H1 (cell line): ENCODE data around the gene VPS11. TPM values are rescaled to one million over a fixed set of nuclear protein-coding genes. Genes with fewer than 3 reads are reported as not detected.

Source experiments
- CTCF ChIA-PET: fragments of 300-600 bp; sonication (Branson Sonifier 250); formaldehyde crosslinking; loops from one replicate; lab custom pipeline; 2021; ENCODE audit not compliant: partially characterized antibody; lab: Charles Lee
- POLR2A ChIA-PET: fragments of 300-600 bp; sonication (Branson Sonifier 250); formaldehyde crosslinking; loops from one replicate; lab custom pipeline; 2021; ENCODE audit warnings: inconsistent platforms; ENCODE audit not compliant: partially characterized antibody; lab: Charles Lee
- DNase-seq, 2 experiments: peaks; one replicate each; pipeline versions ENCODE4 v3.0.0 to v3.0.0-alpha.2; 2010 to 2022; ENCODE audit warnings: low spot score in 2 of 2, low read depth in 1 of 2, mixed read lengths in 1 of 2
- FAIRE-seq: peaks from 2 replicates; lab custom pipeline; 2011; peaks lifted over from hg19 to GRCh38; lab: Jason Lieb, UNC
- H2AFZ ChIP-seq: 2 replicates; pipeline ENCODE4 v1.8.1; 2012; ENCODE audit warnings: low read length, inconsistent platforms
- H2AK5ac ChIP-seq: 2 replicates; pipeline ENCODE4 v1.6.1; 2013; ENCODE audit warnings: low read depth, low read length
- H2BK120ac ChIP-seq: replicated peaks from 2 replicates; pipeline ENCODE3; 2013; ENCODE audit warnings: low read depth, low read length, inconsistent platforms
- H2BK12ac ChIP-seq: 2 replicates; pipeline ENCODE4 v1.6.1; 2013; ENCODE audit warnings: low read depth, low read length
- H2BK15ac ChIP-seq: 2 replicates; pipeline ENCODE4 v1.6.1; 2013; ENCODE audit warnings: low read length
- H2BK20ac ChIP-seq: 2 replicates; pipeline ENCODE4 v1.6.1; 2013; ENCODE audit warnings: low read length
- H2BK5ac ChIP-seq: 2 replicates; pipeline ENCODE4 v1.6.1; 2013; ENCODE audit warnings: low read depth, low read length
- H3K14ac ChIP-seq: 2 replicates; pipeline ENCODE4 v1.6.1; 2013; ENCODE audit warnings: inconsistent platforms; ENCODE audit not compliant: insufficient read length
- H3K18ac ChIP-seq: 2 replicates; pipeline ENCODE4 v1.6.1; 2013; ENCODE audit warnings: low read length; ENCODE audit errors: extremely low read depth
- H3K23ac ChIP-seq: 2 replicates; pipeline ENCODE4 v1.6.1; 2013; ENCODE audit warnings: inconsistent platforms; ENCODE audit not compliant: insufficient read length
- H3K23me2 ChIP-seq: 2 replicates; pipeline ENCODE4 v1.6.1; 2013; ENCODE audit warnings: low read depth, low read length
- H3K27ac ChIP-seq: 2 replicates; pipeline ENCODE4 v1.6.1; 2011; ENCODE audit warnings: low read depth, low read length, inconsistent platforms
- H3K27me3 ChIP-seq, 4 experiments: replicated peaks in 1 of 4; 1 replicate in 1 of 4; 2 replicates in 3 of 4; pipeline versions ENCODE4 v1.6.1 to v1.8.1; 2011 to 2013; ENCODE audit warnings: low read length in 3 of 4, mild to moderate bottlenecking in 3 of 4, inconsistent platforms in 2 of 4, mixed read lengths in 2 of 4, moderate library complexity in 1 of 4; ENCODE audit not compliant: control insufficient read depth in 3 of 4, insufficient read depth in 3 of 4; ENCODE audit errors: extremely low read depth in 1 of 4
- H3K36me3 ChIP-seq, 4 experiments: 2 replicates each; pipeline versions ENCODE4 v1.6.1 to v1.8.1; 2011 to 2013; ENCODE audit warnings: mild to moderate bottlenecking in 4 of 4, low read length in 3 of 4, moderate library complexity in 2 of 4, control low read depth in 1 of 4, inconsistent platforms in 1 of 4; ENCODE audit not compliant: insufficient read depth in 4 of 4, control insufficient read depth in 2 of 4
- H3K4ac ChIP-seq: replicated peaks from 2 replicates; pipeline ENCODE3; 2013; ENCODE audit warnings: low read length, low read depth, mixed read lengths, inconsistent platforms; ENCODE audit not compliant: insufficient read length
- H3K4me1 ChIP-seq, 4 experiments: replicated peaks in 1 of 4; 1 replicate in 1 of 4; 2 replicates in 3 of 4; pipeline versions ENCODE4 v1.6.1 to v1.8.1; 2011 to 2013; ENCODE audit warnings: low read length in 3 of 4, inconsistent platforms in 2 of 4, mixed read lengths in 1 of 4; ENCODE audit not compliant: insufficient read depth in 4 of 4, control insufficient read depth in 3 of 4
- H3K4me2 ChIP-seq, 2 experiments: 2 replicates each; pipeline versions ENCODE4 v1.6.1 to v1.8.1; 2011 to 2013; ENCODE audit warnings: low read depth in 2 of 2, low read length in 2 of 2, control low read depth in 1 of 2, inconsistent platforms in 1 of 2, mild to moderate bottlenecking in 1 of 2; ENCODE audit not compliant: insufficient read depth in 1 of 2
- H3K4me3 ChIP-seq, 4 experiments: fragments of 200-600, 300-600 bp in 1 of 4; sonication (generic), shearing (Covaris generic), sonication (Bioruptor Twin) in 1 of 4; 2 replicates each; pipeline versions ENCODE4 v1.5.1 to v1.8.1; 2011 to 2016; ENCODE audit warnings: low read length in 4 of 4, low read depth in 3 of 4, control low read depth in 2 of 4, inconsistent platforms in 2 of 4, mild to moderate bottlenecking in 2 of 4, mixed read lengths in 1 of 4, moderate library complexity in 1 of 4; ENCODE audit not compliant: insufficient read depth in 2 of 4; ENCODE audit errors: extremely low read depth in 1 of 4
- H3K56ac ChIP-seq: replicated peaks from 2 replicates; pipeline ENCODE3; 2013; ENCODE audit warnings: low read depth, mild to moderate bottlenecking, mixed read lengths, low read length, inconsistent platforms; ENCODE audit not compliant: insufficient read length
- H3K79me1 ChIP-seq: 2 replicates; pipeline ENCODE4 v1.6.1; 2013; ENCODE audit warnings: low read depth, low read length, control low read depth
- H3K79me2 ChIP-seq, 2 experiments: 2 replicates each; pipeline versions ENCODE4 v1.6.1 to v1.8.1; 2012 to 2013; ENCODE audit warnings: low read length in 2 of 2, mild to moderate bottlenecking in 2 of 2, inconsistent platforms in 1 of 2; ENCODE audit not compliant: insufficient read depth in 2 of 2, control insufficient read depth in 1 of 2
- H3K9ac ChIP-seq, 4 experiments: replicated peaks in 1 of 4; 1 replicate in 1 of 4; 2 replicates in 3 of 4; pipeline versions ENCODE4 v1.6.1 to v1.8.1; 2011 to 2013; ENCODE audit warnings: low read depth in 3 of 4, low read length in 3 of 4, control low read depth in 2 of 4, mild to moderate bottlenecking in 2 of 4, moderate library complexity in 2 of 4, inconsistent platforms in 1 of 4; ENCODE audit errors: extremely low read depth in 1 of 4
- H3K9me3 ChIP-seq, 2 experiments: 2 replicates each; pipeline versions ENCODE4 v1.6.1 to v1.8.1; 2012 to 2013; ENCODE audit warnings: mild to moderate bottlenecking in 2 of 2, moderate library complexity in 2 of 2, control low read depth in 1 of 2, inconsistent platforms in 1 of 2, low read depth in 1 of 2, low read length in 1 of 2, mixed read lengths in 1 of 2; ENCODE audit not compliant: insufficient read depth in 2 of 2
- H4K20me1 ChIP-seq, 2 experiments: replicated peaks in 1 of 2; 2 replicates each; pipeline versions ENCODE3 to v1.8.1; 2011 to 2013; ENCODE audit warnings: inconsistent platforms in 2 of 2, low read length in 2 of 2, mild to moderate bottlenecking in 1 of 2; ENCODE audit not compliant: insufficient read depth in 2 of 2, control insufficient read depth in 1 of 2
- H4K5ac ChIP-seq: 2 replicates; pipeline ENCODE4 v1.6.1; 2013; ENCODE audit warnings: low read length, low read depth, mixed read lengths, inconsistent platforms; ENCODE audit not compliant: insufficient read length
- H4K8ac ChIP-seq: 2 replicates; pipeline ENCODE4 v1.8.0; 2013; ENCODE audit warnings: mild to moderate bottlenecking, moderate library complexity, low read length, inconsistent platforms; ENCODE audit not compliant: insufficient read depth; ENCODE audit errors: extremely low read depth
- H4K91ac ChIP-seq: replicated peaks from 2 replicates; pipeline ENCODE3; 2013; ENCODE audit warnings: low read length, mixed read lengths, inconsistent platforms; ENCODE audit not compliant: insufficient read length
- BRCA1 ChIP-seq: IDR thresholded peaks from 2 replicates; pipeline ENCODE4 v1.6.1; 2012; ENCODE audit warnings: low read depth, low read length, improper control_type of control experiment
- CBX8 ChIP-seq: fragments of 300-800, 300-1000 bp; sonication (generic); IDR thresholded peaks from 2 replicates; pipeline ENCODE4 v1.7.1; 2016; ENCODE audit warnings: low read depth, low read length, borderline replicate concordance
- CHD2 ChIP-seq: IDR thresholded peaks from 2 replicates; pipeline ENCODE4 v1.6.1; 2012; ENCODE audit warnings: low read length, improper control_type of control experiment
- FOSL1 ChIP-seq: IDR thresholded peaks from 2 replicates; pipeline ENCODE4 v1.6.1; 2011; ENCODE audit warnings: mild to moderate bottlenecking, low read depth, low read length, moderate library complexity; ENCODE audit not compliant: insufficient read depth
- NRF1 ChIP-seq: IDR thresholded peaks from 2 replicates; pipeline ENCODE4 v1.6.1; 2011; ENCODE audit warnings: mild to moderate bottlenecking, low read depth, low read length, improper control_type of control experiment
- POLR2A ChIP-seq, 2 experiments: IDR thresholded peaks; 1 replicate in 1 of 2; 2 replicates in 1 of 2; pipeline ENCODE4 v1.6.1; 2011; ENCODE audit warnings: low read depth in 2 of 2, low read length in 2 of 2, mild to moderate bottlenecking in 2 of 2; ENCODE audit errors: control extremely low read depth in 1 of 2
- SP4 ChIP-seq: IDR thresholded peaks from 2 replicates; pipeline ENCODE4 v1.6.1; 2012; ENCODE audit warnings: low read length, inconsistent platforms
- SRF ChIP-seq: IDR thresholded peaks from 2 replicates; pipeline ENCODE4 v1.6.1; 2011; ENCODE audit warnings: mild to moderate bottlenecking, low read depth, low read length, moderate library complexity
- TAF7 ChIP-seq: optimal IDR thresholded peaks from 2 replicates; pipeline ENCODE3; 2011; ENCODE audit warnings: low read depth, mild to moderate bottlenecking, inconsistent platforms, low read length, moderate library complexity, borderline replicate concordance
- YY1 ChIP-seq: IDR thresholded peaks from 2 replicates; pipeline ENCODE4 v1.6.1; 2011; ENCODE audit warnings: low read depth, mild to moderate bottlenecking, low read length
- ZNF274 ChIP-seq: IDR thresholded peaks from 2 replicates; pipeline ENCODE4 v1.7.0; 2012; ENCODE audit warnings: low read length, borderline replicate concordance; ENCODE audit errors: extremely low read depth
- WGBS, 2 experiments: shearing (Covaris generic) in 1 of 2; methylation state at CpG; one replicate each; pipeline versions ENCODE4 v1.1.6 to v1.1.7; 2013 to 2015; ENCODE audit warnings: low lambda C conversion rate in 2 of 2, mixed read lengths in 2 of 2, inconsistent platforms in 1 of 2, low coverage in 1 of 2, missing lambda C conversion rate in 1 of 2; ENCODE audit not compliant: insufficient replicate concordance in 2 of 2, insufficient coverage in 1 of 2, insufficient read length in 1 of 2; ENCODE audit errors: extremely low coverage in 1 of 2, missing lambda C conversion rate in 1 of 2; 5-methylcytosine and 5-hydroxymethylcytosine counted together
- polyA plus RNA-seq, 7 experiments: library from polyadenylated mRNA; depleted of rRNA in 3 of 7; stranded (reverse) in 5 of 7; unstranded in 2 of 7; fragments of >200 nt in 5 of 7; fragments of 200-250 nt in 2 of 7; gene quantifications; 1 replicate in 5 of 7; 2 replicates in 1 of 7; 4 replicates in 1 of 7; pipeline versions ENCODE4 v1.2.1 to v1.2.3, GENCODE V29; 2011 to 2013; ENCODE audit warnings: missing spikeins in 2 of 7, mixed read lengths in 2 of 7
- total RNA-seq: library from RNA; stranded (reverse); fragmentation: NEBNext Ultra II Directional; extraction: Animal tissue kit (Norgen Biotek cat#: 25700); gene quantifications from 2 replicates; pipeline ENCODE4 v1.2.1, GENCODE V29; 2021

The VPS11 gene
- total and polyA plus RNA-seq, 2 of the 8 experiments (the other 6 are each of a cell fraction or from before 2014, with no cell fraction given), result 13.1 to 15.5 TPM

DNA sequence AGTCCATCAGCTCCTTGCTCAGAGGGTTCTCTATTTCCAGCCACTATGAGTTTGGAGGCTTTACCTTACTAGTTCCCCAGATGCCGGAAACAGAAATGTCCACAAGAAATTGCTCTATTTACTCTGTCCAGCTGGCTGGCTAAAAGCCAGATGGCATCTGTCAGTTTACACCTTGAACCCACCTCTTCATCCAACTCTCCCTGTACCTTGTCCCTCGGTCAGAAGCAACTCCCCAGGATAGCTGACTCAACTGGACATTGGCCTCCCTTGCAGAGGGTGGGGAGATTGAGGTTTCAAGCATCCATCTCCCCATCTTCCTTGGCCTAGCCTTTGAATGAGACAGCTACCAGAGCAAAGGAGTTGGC is 41.2 kb downstream of the VPS11 start:
- Histone ChIP-seq H2AFZ (no peak overlapping the region), H4K20me1 (peaks cover 0 to 4% of the 10 kb centered on the region in 2 experiments), H2BK5ac (no peak overlapping the region), H3K79me1 (no peaks in the 10 kb centered on the region; the same call in 1 of the 2 replicates), H2BK12ac (no peak overlapping the region), H3K4ac (no peak overlapping the region), H3K36me3 (no peaks in the 10 kb centered on the region; a peak in 1 of 8 replicates), H3K56ac (no peak overlapping the region), H3K23me2 (peaks cover 12% of the 10 kb centered on the region), H4K8ac (no peak overlapping the region), H3K4me2 (peak overlapping the region in 1 of 2 experiments; percentile 88; a peak in 1 of 4 replicates), H2AK5ac (no peak overlapping the region), H3K9me3 (no peaks in the 10 kb centered on the region), H3K27me3 (peaks cover 2 to 20% (median 15%) of the 10 kb centered on the region in 4 experiments), H3K4me3 (no peak overlapping the region; a peak in 1 of 8 replicates), H3K27ac (no peak overlapping the region), H2BK15ac (no peak overlapping the region), H4K5ac (no peak overlapping the region), H3K14ac (no peak overlapping the region), H3K23ac (no peak overlapping the region), H3K4me1 (peaks cover 0 to 20% (median 5%) of the 10 kb centered on the region in 4 experiments; a peak in 5 of 7 replicates), H4K91ac (no peak overlapping the region), H3K18ac (no peak overlapping the region), H3K9ac (no peak overlapping the region), H2BK20ac (no peak overlapping the region), H3K79me2 (no peaks in the 10 kb centered on the region), H2BK120ac (no peak overlapping the region)
- ChIA-PET CTCF (interaction anchor here (1.0 to 5.4 kb wide), 12 partner anchors 9 to 97 kb away, joined by 3 to 26 read pairs (median 5); partner anchors contain the start of genes ABCG4, CBL and HINFP), POLR2A (interaction anchor here (0.7 to 10.6 kb wide), 8 partner anchors 7 to 208 kb away, joined by 3 to 139 read pairs (median 5); partner anchors contain the start of genes DPAGT1, HINFP, MCAM and VPS11)
- TF ChIP-seq BRCA1, result no peak
- no peak for TF ChIP-seq ZNF274
- no peak for TF ChIP-seq SRF
- TF ChIP-seq TAF7, result no peak
- TF ChIP-seq CBX8, result no peak
- no peak for TF ChIP-seq FOSL1
- TF ChIP-seq POLR2A (IDR thresholded peaks at IDR 0.05; ENCODE audit: control extremely low read depth in 1 of 2, low read depth in 2 of 2, low read length in 2 of 2), result no peak
- no peak for TF ChIP-seq NRF1
- TF ChIP-seq CHD2, result no peak
- no peak for TF ChIP-seq SP4
- no peak for TF ChIP-seq YY1
- FAIRE-seq, result no peak
- 92% methylated on average over 2 of the region's 2 CpGs; no CpG with 5 or more reads in 1 of the 2 experiments for WGBS, 2 experiments
- DNase-seq, result no peak
